T-helper 1 cell treated with Interleukin-12 subunit alpha and Interleukin-12 subunit beta and Interleukin-4 antibody, amounts not matched to agents 30 μg/mL and 1 μg/mL, for 36 hours (primary cell): ENCODE results near the gene SH3BP1.

Experiments
- H3K27ac Mint-ChIP-seq: one replicate; pipeline ENCODE4 v1.8.0; 2021; ENCODE audit warnings: mild to moderate bottlenecking, mixed read lengths
- H3K27me3 Mint-ChIP-seq: one replicate; pipeline ENCODE4 v1.8.0; 2021; ENCODE audit warnings: low read depth, mixed read lengths
- H3K36me3 Mint-ChIP-seq: one replicate; pipeline ENCODE4 v1.8.0; 2021; ENCODE audit warnings: low read depth, mixed read lengths
- H3K4me1 Mint-ChIP-seq: one replicate; pipeline ENCODE4 v1.8.0; 2021; ENCODE audit warnings: low read depth, mixed read lengths
- H3K4me3 Mint-ChIP-seq: one replicate; pipeline ENCODE4 v1.8.0; 2021; ENCODE audit warnings: mild to moderate bottlenecking, moderate library complexity, mixed read lengths
- H3K9me3 Mint-ChIP-seq: one replicate; pipeline ENCODE4 v1.8.0; 2021; ENCODE audit warnings: mixed read lengths

Gene SH3BP1

DNA sequence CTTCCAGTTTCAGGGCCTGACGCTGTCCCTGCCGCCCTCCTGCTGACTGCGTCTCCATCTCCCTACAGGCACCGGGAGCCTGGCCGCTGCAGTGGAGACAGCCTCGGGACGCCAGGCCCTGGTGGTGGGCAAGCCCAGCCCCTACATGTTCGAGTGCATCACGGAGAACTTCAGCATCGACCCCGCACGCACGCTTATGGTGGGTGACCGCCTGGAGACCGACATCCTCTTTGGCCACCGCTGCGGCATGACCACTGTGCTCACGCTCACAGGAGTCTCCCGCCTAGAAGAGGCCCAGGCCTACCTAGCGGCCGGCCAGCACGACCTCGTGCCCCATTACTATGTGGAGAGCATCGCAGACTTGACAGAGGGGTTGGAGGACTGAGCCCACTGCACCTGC lies 26.0 kb downstream of the SH3BP1 start:
- H3K9me3 Mint-ChIP-seq, result no peaks in the 10 kb centered on the region
- H3K4me3 Mint-ChIP-seq, result no peak overlapping the region
- H3K36me3 Mint-ChIP-seq, result peaks cover 12% of the 10 kb centered on the region
- no peak overlapping the region for H3K27ac Mint-ChIP-seq
- H3K4me1 Mint-ChIP-seq, result peaks cover 16% of the 10 kb centered on the region
- no peaks in the 10 kb centered on the region for H3K27me3 Mint-ChIP-seq

DNA sequence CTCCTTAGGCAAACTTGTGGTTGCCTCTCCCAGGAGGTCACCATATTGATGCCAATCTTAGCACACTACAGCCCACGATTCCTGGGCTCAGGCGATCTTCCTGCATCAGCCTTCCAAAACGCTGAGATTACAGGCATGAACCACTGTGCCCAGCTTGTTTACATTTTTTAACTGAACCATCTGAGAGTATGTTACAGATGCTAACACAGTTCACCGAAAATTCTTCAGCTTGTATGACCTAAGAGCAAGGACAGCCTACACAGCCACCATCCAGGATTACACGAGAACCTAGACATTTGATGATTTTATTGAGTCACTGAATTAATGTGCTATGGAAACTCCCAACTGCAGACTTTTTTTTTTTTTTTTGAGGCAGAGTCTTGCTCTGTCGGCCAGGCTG lies 30.1 kb downstream of the SH3BP1 start:
- H3K27ac Mint-ChIP-seq, result no peak overlapping the region
- no peaks in the 10 kb centered on the region for H3K9me3 Mint-ChIP-seq
- H3K4me3 Mint-ChIP-seq, result no peak overlapping the region
- no peaks in the 10 kb centered on the region for H3K27me3 Mint-ChIP-seq
- peaks cover 19% of the 10 kb centered on the region for H3K4me1 Mint-ChIP-seq
- H3K36me3 Mint-ChIP-seq, result peaks cover 11% of the 10 kb centered on the region

DNA sequence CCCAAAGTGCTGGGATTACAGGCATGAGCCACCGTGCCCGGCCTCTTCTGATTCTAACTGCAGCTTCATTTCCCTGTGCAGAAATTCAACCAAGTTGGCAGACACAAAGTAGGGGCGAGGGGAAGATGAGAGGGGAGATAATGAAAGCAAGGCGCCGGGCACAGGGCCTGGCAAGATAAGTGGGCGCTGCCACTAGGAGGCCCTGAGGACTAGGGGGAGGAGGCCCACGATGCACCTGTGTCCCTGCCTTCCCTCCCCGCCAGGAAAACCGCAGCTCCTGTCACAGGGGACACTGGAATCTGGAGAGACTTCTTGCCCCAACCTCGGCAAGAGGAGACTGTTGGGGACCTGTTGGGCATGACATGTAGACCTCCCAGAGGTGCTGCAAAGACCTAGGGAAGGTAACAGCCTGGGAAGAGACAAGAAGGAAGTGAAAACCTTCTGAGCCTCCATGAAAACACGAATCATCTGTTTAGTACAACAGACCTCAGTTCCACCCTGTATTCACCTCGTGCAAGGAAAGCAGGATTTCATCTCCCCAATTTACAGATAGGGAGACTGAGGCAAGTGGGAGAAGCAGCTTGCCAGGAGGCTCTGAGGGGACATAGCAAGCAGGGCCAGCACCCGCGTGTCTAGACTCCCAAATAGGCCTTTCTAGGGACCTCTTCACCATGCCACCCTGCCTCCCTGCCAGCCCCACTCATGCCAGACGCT lies 32.9 kb downstream of the SH3BP1 start:
- Mint-ChIP-seq H3K4me1 (peaks cover 27% of the 10 kb centered on the region), H3K36me3 (peaks cover 9% of the 10 kb centered on the region), H3K27me3 (no peaks in the 10 kb centered on the region), H3K27ac (peak overlapping the region; percentile 31), H3K9me3 (no peaks in the 10 kb centered on the region), H3K4me3 (no peak overlapping the region)

DNA sequence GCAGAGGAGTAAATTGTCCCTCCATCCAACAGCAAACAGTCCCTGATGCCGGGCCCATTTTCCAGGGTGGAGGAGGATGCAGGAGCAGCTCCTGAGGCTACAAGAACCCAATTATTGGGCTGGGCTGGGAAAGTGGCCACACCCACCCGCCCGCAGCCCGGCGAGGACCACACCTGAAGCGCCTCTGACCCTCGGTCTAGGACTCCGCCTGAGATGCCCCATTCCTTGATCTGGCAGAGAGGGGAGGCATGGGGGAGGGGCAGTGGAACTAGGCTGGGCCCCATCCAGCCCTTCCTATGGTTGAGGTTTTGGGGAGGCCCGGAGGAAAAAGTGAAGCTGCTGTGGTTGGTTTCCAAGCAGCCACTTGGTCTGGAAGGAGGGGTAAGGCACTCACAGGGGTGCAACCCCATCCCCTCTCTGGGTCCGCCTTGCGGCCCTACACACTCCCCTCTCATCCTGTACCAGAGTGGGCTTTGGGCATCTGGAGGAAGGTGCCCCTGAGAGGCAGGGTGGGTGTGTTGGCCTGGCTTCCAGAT lies 33.5 kb downstream of the SH3BP1 start:
- H3K36me3 Mint-ChIP-seq, result peaks cover 11% of the 10 kb centered on the region
- no peak overlapping the region for H3K27ac Mint-ChIP-seq
- peaks cover 30% of the 10 kb centered on the region for H3K4me1 Mint-ChIP-seq
- no peaks in the 10 kb centered on the region for H3K27me3 Mint-ChIP-seq
- no peaks in the 10 kb centered on the region for H3K9me3 Mint-ChIP-seq
- no peak overlapping the region for H3K4me3 Mint-ChIP-seq

DNA sequence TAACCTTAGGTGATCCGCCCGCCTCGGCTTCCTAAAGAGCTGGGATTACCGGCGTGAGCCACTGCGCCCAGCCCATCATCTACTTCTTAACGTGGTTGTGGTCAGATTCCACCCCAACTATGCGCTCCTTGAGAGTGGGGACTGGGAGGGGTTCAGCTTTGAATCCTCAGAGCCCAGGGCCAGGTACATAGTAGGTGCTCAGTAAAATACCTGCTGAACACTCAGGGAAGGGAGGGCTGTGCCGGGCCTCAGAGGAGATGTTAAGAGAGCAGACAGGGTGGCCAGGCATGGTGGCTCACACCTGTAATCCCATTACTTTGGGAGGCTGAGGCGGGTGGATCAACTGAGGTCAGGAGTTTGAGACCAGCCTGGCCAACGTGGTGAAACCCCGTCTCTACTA lies 34.8 kb downstream of the SH3BP1 start:
- Mint-ChIP-seq H3K4me1 (peaks cover 32% of the 10 kb centered on the region), H3K36me3 (peaks cover 12% of the 10 kb centered on the region), H3K27ac (peak overlapping the region; percentile 41), H3K27me3 (no peaks in the 10 kb centered on the region), H3K4me3 (peak overlapping the region; percentile 56), H3K9me3 (no peaks in the 10 kb centered on the region)

DNA sequence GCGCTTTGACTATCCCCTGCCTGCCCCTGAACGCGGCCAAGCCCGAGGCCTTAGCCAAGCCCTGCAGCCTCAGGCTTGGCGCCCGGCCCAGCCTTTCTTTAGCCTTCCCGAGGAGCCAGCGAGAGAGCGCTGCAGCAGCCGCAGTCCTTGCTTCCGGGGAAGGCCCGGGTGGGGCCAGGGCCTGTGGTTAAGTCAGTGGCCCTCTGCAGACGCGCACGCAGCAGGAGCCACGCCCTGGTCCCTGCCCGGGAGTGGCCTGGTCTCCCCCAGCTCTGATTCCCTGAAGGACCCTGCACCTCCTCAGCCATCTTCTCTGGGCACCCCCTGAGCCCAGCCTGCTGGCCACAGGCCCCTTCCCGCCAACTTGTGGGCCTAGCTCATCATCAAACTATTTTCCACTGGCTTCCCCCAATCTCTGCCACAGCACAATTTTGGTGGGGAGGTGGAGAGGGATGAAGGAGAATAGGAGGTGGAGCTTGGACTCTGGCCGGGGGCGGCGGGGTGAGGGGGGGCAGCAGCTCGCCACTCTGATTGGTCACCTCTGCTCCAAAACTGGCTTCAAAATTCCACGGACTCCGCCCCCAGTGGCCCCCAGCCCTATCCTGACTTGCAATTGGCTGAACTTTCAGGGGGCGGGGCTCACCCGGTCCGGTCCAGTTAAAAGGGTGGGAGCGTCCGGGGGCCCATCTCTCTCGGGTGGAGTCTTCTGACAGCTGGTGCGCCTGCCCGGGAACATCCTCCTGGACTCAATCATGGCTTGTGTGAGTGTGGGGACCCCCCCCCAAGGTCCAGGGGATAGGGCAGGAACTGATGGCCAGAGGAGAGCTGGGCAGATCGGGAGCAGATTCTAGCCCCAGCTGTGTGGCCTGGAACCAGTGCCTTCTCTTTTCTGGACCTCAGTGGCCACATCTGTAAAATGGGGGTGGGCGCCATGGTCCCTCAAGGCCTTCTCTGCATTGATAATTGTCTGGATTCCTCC lies 35.8 kb downstream of the SH3BP1 start, which contains the start of gene LGALS1:
TSS of gene LGALS1 (plus strand) at position 686 of the 979 bp plus-strand sequence. CDS start at position 753, 67 bp downstream.
- peak within 1 kb of the TSS; percentile 93 for H3K4me3 Mint-ChIP-seq
- H3K4me1 Mint-ChIP-seq, result peaks cover 36% of the 10 kb centered on the region
- H3K9me3 Mint-ChIP-seq, result no peaks in the 10 kb centered on the region
- peak within 1 kb of the TSS; percentile 99 for H3K27ac Mint-ChIP-seq
- peaks cover 19% of the 10 kb centered on the region for H3K36me3 Mint-ChIP-seq
- no peaks in the 10 kb centered on the region for H3K27me3 Mint-ChIP-seq

DNA sequence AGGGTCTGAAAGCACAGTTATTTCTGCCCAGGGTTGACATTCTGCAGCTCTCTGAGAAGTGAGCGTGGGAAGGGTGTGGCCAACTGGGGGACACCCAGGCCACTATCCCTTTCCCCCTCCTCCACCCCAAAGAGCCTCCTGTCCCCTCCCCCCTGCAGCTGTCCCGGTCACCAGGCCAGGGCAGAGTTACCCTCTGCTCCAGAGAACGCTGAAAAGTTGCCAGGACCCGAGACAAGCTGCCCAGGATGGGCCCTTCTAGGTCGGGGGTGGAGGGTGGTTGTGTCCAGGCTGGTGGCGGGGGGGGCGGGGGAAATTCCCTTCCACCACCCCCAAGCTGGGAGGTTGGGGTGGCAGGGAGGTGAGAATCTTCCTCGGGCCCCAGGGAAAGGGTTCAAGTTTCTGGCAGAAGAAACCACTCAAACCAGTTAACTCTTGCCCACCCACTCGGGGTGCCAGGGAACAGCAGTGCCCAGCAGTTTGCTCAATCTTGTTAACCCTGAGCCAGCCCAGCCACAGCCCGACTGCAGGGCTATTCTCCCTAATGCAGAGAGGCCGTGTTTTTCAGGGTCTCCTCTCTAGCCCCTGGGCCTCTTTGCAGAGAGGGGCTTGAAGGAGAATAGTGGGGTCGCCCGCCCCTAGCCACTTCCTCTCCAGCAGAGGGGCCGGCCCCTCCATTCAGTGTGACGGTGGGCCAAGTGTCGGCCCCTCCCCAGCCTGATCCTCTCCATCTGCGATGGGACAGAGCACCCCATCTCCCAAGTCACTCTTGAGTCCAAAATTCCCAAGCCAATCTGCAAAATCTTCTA lies 36.7 kb downstream of the SH3BP1 start:
- Mint-ChIP-seq H3K27me3 (no peaks in the 10 kb centered on the region), H3K4me1 (peaks cover 38% of the 10 kb centered on the region), H3K9me3 (no peaks in the 10 kb centered on the region), H3K36me3 (peaks cover 19% of the 10 kb centered on the region), H3K27ac (peak overlapping the region; percentile 99), H3K4me3 (peak overlapping the region; percentile 93)

DNA sequence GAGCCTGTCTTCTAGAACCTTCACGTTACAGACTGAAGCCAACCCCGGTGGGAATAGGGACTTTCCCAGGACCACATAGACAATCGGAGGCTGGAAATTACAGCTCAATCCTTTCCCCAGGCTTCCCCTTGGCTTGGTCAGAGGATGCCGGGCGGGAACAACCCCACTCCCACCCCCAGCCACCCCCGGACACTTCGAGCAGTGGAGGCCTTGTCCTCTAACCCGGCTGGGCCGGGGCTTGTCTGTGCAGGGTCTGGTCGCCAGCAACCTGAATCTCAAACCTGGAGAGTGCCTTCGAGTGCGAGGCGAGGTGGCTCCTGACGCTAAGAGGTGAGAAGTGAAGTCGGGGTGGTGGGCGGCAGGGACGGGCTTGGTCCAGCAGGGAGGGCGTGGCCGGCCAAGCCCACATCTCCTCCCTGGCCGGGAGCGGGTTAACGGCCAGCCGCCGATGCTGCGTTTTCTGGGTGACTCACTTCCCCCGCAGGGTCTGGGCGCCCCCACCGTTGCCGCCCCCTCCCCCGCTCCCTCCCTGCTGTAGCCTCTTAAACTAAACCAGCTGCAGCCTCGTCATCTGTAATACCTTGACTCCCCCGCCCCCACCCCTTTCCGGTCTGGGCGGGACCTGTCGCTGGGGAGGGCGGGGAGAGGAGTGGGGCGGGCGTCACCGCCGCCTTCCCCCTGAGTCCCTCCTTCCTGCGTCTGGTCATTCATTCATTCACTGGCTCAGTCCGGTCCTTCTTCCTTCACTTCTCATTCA lies 37.4 kb downstream of the SH3BP1 start:
- no peaks in the 10 kb centered on the region for H3K27me3 Mint-ChIP-seq
- H3K36me3 Mint-ChIP-seq, result peaks cover 19% of the 10 kb centered on the region
- H3K4me1 Mint-ChIP-seq, result peaks cover 43% of the 10 kb centered on the region
- peak overlapping the region; percentile 99 for H3K27ac Mint-ChIP-seq
- no peaks in the 10 kb centered on the region for H3K9me3 Mint-ChIP-seq
- peak overlapping the region; percentile 93 for H3K4me3 Mint-ChIP-seq

DNA sequence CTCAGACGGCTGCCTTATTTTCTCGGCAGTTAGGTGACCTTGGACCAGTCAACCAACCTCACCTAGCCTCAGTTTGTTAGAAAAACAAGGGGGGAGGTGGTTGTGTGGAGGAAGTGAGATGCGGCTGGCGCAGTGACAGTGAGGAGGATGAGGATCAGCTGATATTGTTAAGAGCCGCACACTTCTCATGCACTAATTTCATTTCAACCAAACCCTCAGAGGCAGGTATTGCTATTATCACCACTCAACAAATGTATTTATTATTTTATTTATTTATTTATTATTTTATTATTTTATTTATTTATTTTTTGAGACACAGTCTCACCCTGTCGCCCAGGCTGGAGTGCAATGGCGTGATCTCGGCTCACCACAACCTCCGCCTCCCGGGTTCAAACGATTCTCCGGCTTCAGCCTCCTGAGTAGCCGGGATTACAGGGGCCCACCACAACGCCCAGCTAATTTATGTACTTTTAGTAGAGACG lies 38.1 kb downstream of the SH3BP1 start:
- H3K4me3 Mint-ChIP-seq, result peak overlapping the region; percentile 93
- peaks cover 39% of the 10 kb centered on the region for H3K4me1 Mint-ChIP-seq
- peaks cover 19% of the 10 kb centered on the region for H3K36me3 Mint-ChIP-seq
- peak overlapping the region; percentile 99 for H3K27ac Mint-ChIP-seq
- H3K27me3 Mint-ChIP-seq, result no peaks in the 10 kb centered on the region
- H3K9me3 Mint-ChIP-seq, result no peaks in the 10 kb centered on the region

DNA sequence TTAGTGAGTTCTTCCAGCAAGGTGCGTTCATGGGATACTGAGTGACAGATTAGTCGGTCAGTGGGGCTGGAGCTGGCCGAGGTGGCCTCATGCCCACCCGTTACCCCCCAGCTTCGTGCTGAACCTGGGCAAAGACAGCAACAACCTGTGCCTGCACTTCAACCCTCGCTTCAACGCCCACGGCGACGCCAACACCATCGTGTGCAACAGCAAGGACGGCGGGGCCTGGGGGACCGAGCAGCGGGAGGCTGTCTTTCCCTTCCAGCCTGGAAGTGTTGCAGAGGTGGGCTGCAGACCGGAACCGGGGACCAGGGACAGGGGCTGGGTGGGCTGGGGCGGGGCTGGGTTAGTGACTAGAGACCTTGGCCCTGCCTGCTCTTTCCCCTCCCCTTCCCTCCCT lies 38.9 kb downstream of the SH3BP1 start:
- no peak overlapping the region for H3K27ac Mint-ChIP-seq
- no peaks in the 10 kb centered on the region for H3K27me3 Mint-ChIP-seq
- no peak overlapping the region for H3K4me3 Mint-ChIP-seq
- peaks cover 19% of the 10 kb centered on the region for H3K36me3 Mint-ChIP-seq
- peaks cover 37% of the 10 kb centered on the region for H3K4me1 Mint-ChIP-seq
- H3K9me3 Mint-ChIP-seq, result no peaks in the 10 kb centered on the region

DNA sequence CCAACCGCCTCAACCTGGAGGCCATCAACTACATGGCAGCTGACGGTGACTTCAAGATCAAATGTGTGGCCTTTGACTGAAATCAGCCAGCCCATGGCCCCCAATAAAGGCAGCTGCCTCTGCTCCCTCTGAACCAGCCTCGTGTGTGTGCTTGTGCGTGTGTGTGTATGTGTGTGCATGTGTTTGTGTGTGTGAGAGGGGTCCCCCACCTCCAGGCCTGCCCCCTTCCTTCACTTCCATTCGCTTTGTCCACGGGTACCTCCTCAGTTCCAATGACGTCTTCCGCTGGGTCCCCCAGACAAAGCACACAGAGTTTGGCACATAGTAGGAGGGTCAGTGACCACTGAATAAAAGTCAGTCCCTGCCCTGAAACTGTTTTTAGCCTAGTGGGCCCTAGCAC lies 40.2 kb downstream of the SH3BP1 start:
- Mint-ChIP-seq H3K27ac (peak overlapping the region; percentile 68), H3K36me3 (peaks cover 16% of the 10 kb centered on the region), H3K4me1 (peaks cover 28% of the 10 kb centered on the region), H3K9me3 (no peaks in the 10 kb centered on the region), H3K27me3 (no peaks in the 10 kb centered on the region), H3K4me3 (peak overlapping the region; percentile 27)

DNA sequence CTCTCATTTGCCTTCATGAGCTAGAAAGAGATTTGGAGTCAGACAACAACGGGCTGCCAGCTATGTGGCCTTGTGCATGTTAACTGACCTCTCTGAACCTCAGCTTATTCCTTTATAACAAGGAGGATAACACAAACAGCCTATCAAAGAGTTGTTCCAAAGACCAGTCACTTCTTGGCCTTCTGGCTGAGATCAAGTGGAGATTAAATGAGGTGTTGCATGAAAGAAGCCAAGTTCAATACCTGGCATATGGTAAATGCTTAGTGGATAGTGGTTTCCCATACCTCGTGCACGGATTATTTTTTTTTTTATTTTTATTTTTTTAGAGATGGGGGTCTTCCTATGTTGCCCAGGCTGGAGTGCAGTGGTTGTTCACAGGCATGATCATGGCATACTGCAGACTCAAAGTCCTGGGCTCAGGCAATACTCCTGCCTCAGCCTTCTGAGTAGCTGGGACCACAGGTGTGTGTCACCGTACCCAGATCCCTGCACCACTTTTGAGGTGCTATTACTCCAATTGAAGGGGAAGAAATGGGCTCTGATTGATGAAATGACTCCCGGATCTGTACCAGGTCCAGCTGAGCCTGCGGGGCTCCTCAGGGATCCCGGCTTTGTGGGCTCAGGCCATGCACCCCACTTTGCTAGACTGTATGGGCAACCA lies 40.9 kb downstream of the SH3BP1 start:
- Mint-ChIP-seq H3K4me1 (peaks cover 27% of the 10 kb centered on the region), H3K9me3 (no peaks in the 10 kb centered on the region), H3K27me3 (no peaks in the 10 kb centered on the region), H3K4me3 (no peak overlapping the region), H3K27ac (no peak overlapping the region), H3K36me3 (peaks cover 16% of the 10 kb centered on the region)

DNA sequence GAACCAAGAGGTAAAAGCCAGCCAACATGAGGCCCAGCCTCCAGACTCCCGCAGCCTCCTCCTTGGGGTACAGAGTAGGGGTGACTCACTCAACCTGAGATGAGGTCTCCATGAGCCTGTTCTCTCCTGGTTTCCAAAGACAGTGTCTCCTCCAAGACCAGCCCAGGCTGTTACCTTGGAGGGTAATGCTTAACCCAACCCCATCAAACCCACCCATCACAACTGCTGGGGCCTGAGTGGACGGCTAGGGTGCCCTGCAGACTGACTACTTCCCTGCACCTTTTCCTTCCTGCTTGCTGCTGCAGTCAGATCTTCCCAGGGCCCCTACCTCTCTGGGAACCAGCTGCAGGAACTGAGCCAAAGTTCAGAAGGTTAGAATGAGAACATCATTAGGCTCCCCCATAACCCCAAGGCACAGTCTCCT lies 41.5 kb downstream of the SH3BP1 start:
- Mint-ChIP-seq H3K9me3 (no peaks in the 10 kb centered on the region), H3K4me3 (no peak overlapping the region), H3K27me3 (no peaks in the 10 kb centered on the region), H3K36me3 (peaks cover 16% of the 10 kb centered on the region), H3K4me1 (peaks cover 23% of the 10 kb centered on the region), H3K27ac (peak overlapping the region; percentile 27)
